Bronchial epithelial cell (primary cell): ENCODE data around the gene ASB7. TPM values are rescaled to one million over a fixed set of nuclear protein-coding genes. Genes with fewer than 3 reads are reported as not detected.
A peak's percentile ranks its signal among the peaks of the same experiment; 100 is the strongest.

Experiments
- DNase-seq: peaks from one replicate; pipeline ENCODE4 v3.0.0-alpha.2; 2010; ENCODE audit warnings: low read depth
- FAIRE-seq: peaks from 2 replicates; lab custom pipeline; 2011; peaks lifted over from hg19 to GRCh38; lab: Jason Lieb, UNC
- H3K27me3 ChIP-seq: 2 replicates; pipeline ENCODE4 v1.5.1; 2011; ENCODE audit warnings: low read length; ENCODE audit not compliant: control insufficient read depth, insufficient read depth
- H3K36me3 ChIP-seq: 2 replicates; pipeline ENCODE4 v1.5.1; 2011; ENCODE audit warnings: low read length; ENCODE audit not compliant: control insufficient read depth, insufficient read depth
- H3K4me3 ChIP-seq: 2 replicates; pipeline ENCODE4 v1.5.1; 2011; ENCODE audit warnings: mild to moderate bottlenecking, low read depth, low read length, control low read depth
- total RNA-seq: library from RNA; depleted of rRNA; stranded (reverse); fragments of >200 nt; gene quantifications from 2 replicates; pipeline ENCODE4 v1.2.1, GENCODE V29; 2014
- TF ChIP-seq, protein P1 (sequence below): IDR thresholded peaks from 2 replicates; pipeline ENCODE4 v1.5.1; 2011; ENCODE audit warnings: mild to moderate bottlenecking, moderate library complexity, low read length, control low read depth, inconsistent platforms; ENCODE audit not compliant: insufficient read depth, severe bottlenecking

The ASB7 gene
- total RNA-seq, 1 donor from 2014 or later: 12.6 TPM

GRCh38 chr15:100687582-100688141 lies 85.3 kb downstream of the ASB7 start:
- H3K27me3 ChIP-seq: no peaks in the 10 kb centered on the region
- DNase-seq (peak; percentile 76), FAIRE-seq (no peak)
- H3K36me3 ChIP-seq: no peaks in the 10 kb centered on the region
- H3K4me3 ChIP-seq: no peak overlapping the region
- TF ChIP-seq, protein P1, sequence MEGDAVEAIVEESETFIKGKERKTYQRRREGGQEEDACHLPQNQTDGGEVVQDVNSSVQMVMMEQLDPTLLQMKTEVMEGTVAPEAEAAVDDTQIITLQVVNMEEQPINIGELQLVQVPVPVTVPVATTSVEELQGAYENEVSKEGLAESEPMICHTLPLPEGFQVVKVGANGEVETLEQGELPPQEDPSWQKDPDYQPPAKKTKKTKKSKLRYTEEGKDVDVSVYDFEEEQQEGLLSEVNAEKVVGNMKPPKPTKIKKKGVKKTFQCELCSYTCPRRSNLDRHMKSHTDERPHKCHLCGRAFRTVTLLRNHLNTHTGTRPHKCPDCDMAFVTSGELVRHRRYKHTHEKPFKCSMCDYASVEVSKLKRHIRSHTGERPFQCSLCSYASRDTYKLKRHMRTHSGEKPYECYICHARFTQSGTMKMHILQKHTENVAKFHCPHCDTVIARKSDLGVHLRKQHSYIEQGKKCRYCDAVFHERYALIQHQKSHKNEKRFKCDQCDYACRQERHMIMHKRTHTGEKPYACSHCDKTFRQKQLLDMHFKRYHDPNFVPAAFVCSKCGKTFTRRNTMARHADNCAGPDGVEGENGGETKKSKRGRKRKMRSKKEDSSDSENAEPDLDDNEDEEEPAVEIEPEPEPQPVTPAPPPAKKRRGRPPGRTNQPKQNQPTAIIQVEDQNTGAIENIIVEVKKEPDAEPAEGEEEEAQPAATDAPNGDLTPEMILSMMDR: no peak

DNA sequence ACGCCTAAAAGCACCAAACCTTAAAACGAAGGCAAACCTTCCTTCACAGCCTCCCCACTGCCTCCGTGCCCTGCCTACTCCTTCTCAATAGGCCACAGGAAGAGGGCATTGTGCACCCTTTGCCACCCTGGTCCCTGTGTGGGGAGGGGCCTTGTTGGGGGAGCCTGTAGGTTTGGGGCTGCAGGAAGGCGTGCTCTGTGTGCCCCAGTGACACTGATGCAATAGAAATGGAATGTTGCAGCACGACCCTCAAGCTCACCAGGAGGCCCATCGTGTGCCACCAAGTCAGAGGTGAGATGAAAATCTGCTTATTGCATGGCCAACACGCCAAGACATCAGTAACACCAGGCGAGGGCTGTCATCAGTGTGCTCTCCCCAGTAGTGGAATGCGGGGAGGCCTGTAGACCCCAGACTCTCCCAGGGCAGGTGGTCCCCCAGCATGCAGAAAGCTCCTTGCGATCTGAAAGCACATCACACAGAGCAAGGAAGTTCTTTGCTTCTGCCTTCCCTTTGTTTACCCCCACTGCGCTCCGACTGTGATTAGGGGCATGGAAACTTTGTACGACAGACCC lies 86.2 kb downstream of the ASB7 start:
- no peaks in the 10 kb centered on the region for H3K36me3 ChIP-seq
- TF ChIP-seq, protein P1: no peak
- DNase-seq (no peak), FAIRE-seq (peak; percentile 36)
- no peak overlapping the region for H3K4me3 ChIP-seq
- no peaks in the 10 kb centered on the region for H3K27me3 ChIP-seq

GRCh38 chr15:100689131-100689899 lies 86.9 kb downstream of the ASB7 start:
- DNase-seq (no peak), FAIRE-seq (no peak)
- no peaks in the 10 kb centered on the region for H3K27me3 ChIP-seq
- no peak overlapping the region for H3K4me3 ChIP-seq
- TF ChIP-seq, protein P1: no peak
- H3K36me3 ChIP-seq: no peaks in the 10 kb centered on the region

DNA sequence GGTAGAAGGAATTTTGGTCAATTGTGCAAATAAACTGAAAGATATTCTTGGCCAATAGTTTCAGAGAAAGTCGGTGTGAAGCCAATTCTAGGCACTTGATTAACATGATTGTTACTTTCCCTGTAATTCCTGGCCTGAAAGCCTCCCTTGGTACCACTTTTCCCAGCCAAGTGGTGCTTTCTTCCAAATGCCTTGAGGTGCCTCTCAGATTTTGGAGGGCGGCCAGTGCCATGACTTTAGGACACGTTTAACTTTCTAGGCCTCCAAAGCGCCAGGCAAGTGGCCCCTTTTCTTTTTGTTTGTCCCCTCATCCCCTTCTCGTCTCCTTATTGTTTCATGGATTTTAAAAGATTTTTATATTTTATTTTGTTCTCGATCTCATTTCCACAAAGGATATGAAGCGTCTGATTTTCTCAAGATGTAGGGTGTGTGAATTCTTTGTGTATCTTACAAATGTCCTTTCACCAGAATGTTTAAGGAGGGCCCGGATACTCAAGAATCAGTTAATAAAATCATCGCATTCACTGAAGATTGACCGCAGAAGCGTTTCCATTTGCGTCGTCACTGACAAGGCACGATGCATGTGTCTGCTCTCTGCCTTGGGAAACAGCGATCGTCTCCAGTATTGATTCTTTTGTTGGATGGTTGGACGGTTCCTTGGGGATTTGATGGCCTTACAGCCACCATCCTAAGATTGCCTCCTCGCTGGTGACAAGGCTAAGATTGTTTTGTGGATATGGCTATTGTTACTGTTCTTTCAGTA lies 87.8 kb downstream of the ASB7 start:
- TF ChIP-seq, protein P1: no peak
- H3K27me3 ChIP-seq: no peaks in the 10 kb centered on the region
- H3K4me3 ChIP-seq: no peak overlapping the region
- no peak for FAIRE-seq
- H3K36me3 ChIP-seq: no peaks in the 10 kb centered on the region
- DNase-seq: no peak

GRCh38 chr15:100690795-100691158 lies 88.4 kb downstream of the ASB7 start:
- no peak for DNase-seq
- no peak overlapping the region for H3K4me3 ChIP-seq
- no peaks in the 10 kb centered on the region for H3K27me3 ChIP-seq
- no peaks in the 10 kb centered on the region for H3K36me3 ChIP-seq
- FAIRE-seq: no peak
- TF ChIP-seq, protein P1: no peak
